Hair follicle dermal papilla cell (primary cell): ENCODE data around the gene SLC12A5. TPM values are rescaled to one million over a fixed set of nuclear protein-coding genes. Genes with fewer than 3 reads are reported as not detected.

Experiments
- total RNA-seq: library from RNA; depleted of rRNA; stranded (reverse); fragments of >200 nt; gene quantifications from 2 replicates; pipeline ENCODE4 v1.2.3, GENCODE V29; 2012

SLC12A5 gene
- not detected in 2 replicates for total RNA-seq

DNA sequence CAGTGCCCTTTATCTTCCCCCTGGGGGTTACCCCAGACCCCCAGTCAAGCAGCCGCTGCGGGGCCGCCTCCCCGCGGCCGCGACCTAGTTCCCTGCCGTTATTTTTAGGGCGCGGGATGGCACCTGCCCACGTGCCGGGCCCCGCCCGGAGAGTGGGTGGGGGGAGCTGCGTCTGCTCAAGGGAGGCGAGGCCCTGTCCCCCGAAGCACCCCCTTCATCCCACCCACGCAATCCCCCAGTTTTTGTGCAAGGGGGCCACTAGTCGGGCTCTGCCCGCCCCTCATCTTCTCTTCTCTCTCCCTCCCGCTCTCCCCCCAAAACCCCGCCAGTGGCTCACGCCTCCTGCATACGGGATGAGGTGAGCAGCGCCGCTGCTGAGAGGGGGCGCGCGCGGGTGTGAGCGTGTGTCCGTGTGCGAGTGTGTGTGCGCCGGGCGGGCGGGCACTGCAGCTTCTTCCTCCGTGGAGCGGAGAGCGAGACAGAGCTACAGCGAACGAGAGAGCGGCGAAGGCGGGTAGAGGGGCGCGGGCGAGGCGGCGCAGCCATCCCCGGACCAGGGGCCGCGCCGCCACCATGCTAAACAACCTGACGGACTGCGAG is at the start of gene SLC12A5:
Gene SLC12A5 (plus strand): TSS at position 444 of the 600 bp plus-strand sequence. CDS start 130 bp downstream, at position 574.

GRCh38 chr20:46089417-46090388 is 60.7 kb downstream of the SLC12A5 start, which contains the start of gene NCOA5:
Gene NCOA5 (minus strand): TSS chr20:46089962. CDS start chr20:46079424, 10,538 bp downstream.

Other genes starting within 250 kb of the SLC12A5 start
- 0.61 TPM in 1 of 2 replicates, not detected in the other for gene WFDC3, start 237.3 kb upstream of the SLC12A5 start, total RNA-seq
- 5.5 and 13.8 TPM in 2 replicates for gene DNTTIP1, start 237.3 kb upstream of the SLC12A5 start, total RNA-seq
- gene UBE2C, start 216.6 kb upstream of the SLC12A5 start, total RNA-seq = 2.3 and 4.5 TPM in 2 replicates
- not detected in 2 replicates for gene TNNC2, start 201.9 kb upstream of the SLC12A5 start, total RNA-seq
- gene SNX21, start 195.4 kb upstream of the SLC12A5 start, total RNA-seq = 75.3 and 91.8 TPM in 2 replicates
- 27.6 and 32.8 TPM in 2 replicates for gene ACOT8, start 171.8 kb upstream of the SLC12A5 start, total RNA-seq
- gene ZSWIM3, start 171.6 kb upstream of the SLC12A5 start, total RNA-seq = 4.7 and 5.5 TPM in 2 replicates
- 12.0 and 13.5 TPM in 2 replicates for gene ZSWIM1, start 148.0 kb upstream of the SLC12A5 start, total RNA-seq
- gene SPATA25, start 141.6 kb upstream of the SLC12A5 start, total RNA-seq = 0.97 and 1.8 TPM in 2 replicates
- gene NEURL2, start 138.0 kb upstream of the SLC12A5 start, total RNA-seq = 3.9 and 4.1 TPM in 2 replicates
- 102 and 119 TPM in 2 replicates for gene CTSA, start 137.9 kb upstream of the SLC12A5 start, total RNA-seq
- 21.7 and 23.0 TPM in 2 replicates for gene PLTP, start 117.1 kb upstream of the SLC12A5 start, total RNA-seq
- gene PCIF1, start 94.5 kb upstream of the SLC12A5 start, total RNA-seq = 19.3 and 20.6 TPM in 2 replicates
- gene ZNF335, start 57.0 kb upstream of the SLC12A5 start, total RNA-seq = 27.7 and 34.7 TPM in 2 replicates
- gene MMP9, start 20.3 kb upstream of the SLC12A5 start, total RNA-seq = 0.16 TPM in 1 of 2 replicates, not detected in the other
- gene NCOA5, start 60.7 kb downstream of the SLC12A5 start, total RNA-seq = 21.1 and 27.7 TPM in 2 replicates
- 9.1 and 10.5 TPM in 2 replicates for gene CD40, start 89.1 kb downstream of the SLC12A5 start, total RNA-seq